ENCODE results near the gene ARHGAP32. TPM values are rescaled to one million over a fixed set of nuclear protein-coding genes. Genes with fewer than 3 reads are reported as not detected.

ARHGAP32 gene
- polyA plus RNA-seq, 1 donor from 2014 or later = 12.0 TPM

GRCh38 chr11:129236850-129237249, 44.7 kb upstream of the ARHGAP32 start:
- Histone ChIP-seq H3K36me3 (ENCODE audit: insufficient read depth, low read length) (no peaks in the 10 kb centered on the region), H3K27me3 (ENCODE audit: insufficient read depth, low read depth, low read length) (no peaks in the 10 kb centered on the region), H3K4me3 (ENCODE audit: low read length) (no peak overlapping the region), H3K9me3 (ENCODE audit: low read length) (no peaks in the 10 kb centered on the region), H3K79me2 (replicated peaks; ENCODE audit: insufficient read depth, low read length) (peaks cover 27% of the 10 kb centered on the region), H3K9me2 (ENCODE audit: insufficient read depth, low read length) (no peaks in the 10 kb centered on the region), H4K20me1 (ENCODE audit: insufficient read depth) (peaks cover 3% of the 10 kb centered on the region), H3F3A (ENCODE audit: insufficient read depth, low read length, poor library complexity, severe bottlenecking) (no peaks in the 10 kb centered on the region), H3K4me2 (ENCODE audit: low read length) (no peak overlapping the region), H3K27ac (ENCODE audit: low read length) (no peak overlapping the region), H3K9ac (ENCODE audit: low read length) (no peak overlapping the region), H2AFZ (ENCODE audit: low read depth, low read length) (no peak overlapping the region)
- TF ChIP-seq EZH2 (IDR thresholded peaks at IDR 0.05; ENCODE audit: borderline replicate concordance, insufficient read depth, low read length, poor library complexity, severe bottlenecking) (no peak), RAD21 (conservative IDR thresholded peaks at IDR 0.05) (no peak), REST (IDR thresholded peaks at IDR 0.05; ENCODE audit: borderline replicate concordance) (no peak), CTCF (IDR thresholded peaks at IDR 0.05; ENCODE audit: poor library complexity, severe bottlenecking) (no peak), TAF1 (IDR thresholded peaks at IDR 0.05; ENCODE audit: low read depth) (no peak)

GRCh38 chr11:129234978-129235377, 42.9 kb upstream of the ARHGAP32 start:
- H3F3A ChIP-seq (ENCODE audit: insufficient read depth, low read length, poor library complexity, severe bottlenecking) = no peaks in the 10 kb centered on the region
- H3K4me3 ChIP-seq (ENCODE audit: low read length) = no peak overlapping the region
- H3K9me3 ChIP-seq (ENCODE audit: low read length) = no peaks in the 10 kb centered on the region
- no peak for TF ChIP-seq EZH2 (IDR thresholded peaks at IDR 0.05; ENCODE audit: borderline replicate concordance, insufficient read depth, low read length, poor library complexity, severe bottlenecking)
- TF ChIP-seq SMC3 (conservative IDR thresholded peaks at IDR 0.05; ENCODE audit: poor library complexity) = no peak
- TF ChIP-seq POLR2AphosphoS5 (IDR thresholded peaks at IDR 0.05) = no peak
- no peak overlapping the region for H3K27ac ChIP-seq (ENCODE audit: low read length)
- H3K9ac ChIP-seq (ENCODE audit: low read length) = no peak overlapping the region
- peaks cover 11% of the 10 kb centered on the region for H3K79me2 ChIP-seq (replicated peaks; ENCODE audit: insufficient read depth, low read length)
- H3K36me3 ChIP-seq (ENCODE audit: insufficient read depth, low read length) = no peaks in the 10 kb centered on the region
- H2AFZ ChIP-seq (ENCODE audit: low read depth, low read length) = no peak overlapping the region
- no peak overlapping the region for H3K4me2 ChIP-seq (ENCODE audit: low read length)
- no peaks in the 10 kb centered on the region for H3K9me2 ChIP-seq (ENCODE audit: insufficient read depth, low read length)
- H3K27me3 ChIP-seq (ENCODE audit: insufficient read depth, low read depth, low read length) = no peaks in the 10 kb centered on the region
- peaks cover 3% of the 10 kb centered on the region for H4K20me1 ChIP-seq (ENCODE audit: insufficient read depth)

- no peak overlapping the region for H3K27ac ChIP-seq (ENCODE audit: low read length)
- H3F3A ChIP-seq (ENCODE audit: insufficient read depth, low read length, poor library complexity, severe bottlenecking) = no peaks in the 10 kb centered on the region
- H2AFZ ChIP-seq (ENCODE audit: low read depth, low read length) = no peak overlapping the region
- H3K27me3 ChIP-seq (ENCODE audit: insufficient read depth, low read depth, low read length) = no peaks in the 10 kb centered on the region
- TF ChIP-seq EP300 (conservative IDR thresholded peaks at IDR 0.05; ENCODE audit: poor library complexity, severe bottlenecking) (no peak), CTCF (IDR thresholded peaks at IDR 0.05; ENCODE audit: poor library complexity, severe bottlenecking) (no peak), TAF1 (IDR thresholded peaks at IDR 0.05; ENCODE audit: low read depth) (no peak)
- H3K9ac ChIP-seq (ENCODE audit: low read length) = no peak overlapping the region
- peaks cover 3% of the 10 kb centered on the region for H3K9me3 ChIP-seq (ENCODE audit: low read length)
- H3K36me3 ChIP-seq (ENCODE audit: insufficient read depth, low read length) = no peaks in the 10 kb centered on the region
- H3K79me2 ChIP-seq (replicated peaks; ENCODE audit: insufficient read depth, low read length) = peaks cover 31% of the 10 kb centered on the region
- no peak overlapping the region for H3K4me2 ChIP-seq (ENCODE audit: low read length)
- H3K4me3 ChIP-seq (ENCODE audit: low read length) = no peak overlapping the region
- H3K9me2 ChIP-seq (ENCODE audit: insufficient read depth, low read length) = no peaks in the 10 kb centered on the region
- peaks cover 3% of the 10 kb centered on the region for H4K20me1 ChIP-seq (ENCODE audit: insufficient read depth)
Observed at GRCh38 chr11:129230006-129230405, 37.9 kb upstream of the ARHGAP32 start.
